Inflammatory macrophage treated with lipopolysaccharide for 1 hour (primary cell): ENCODE data around the gene KIF21B.
A peak's percentile ranks its signal among the peaks of the same experiment; 100 is the strongest.

Experiments used
- DNase-seq, 2 donors: peaks; one replicate each; pipeline ENCODE4 v3.0.0-alpha.2; 2020 to 2022

Gene KIF21B

DNA sequence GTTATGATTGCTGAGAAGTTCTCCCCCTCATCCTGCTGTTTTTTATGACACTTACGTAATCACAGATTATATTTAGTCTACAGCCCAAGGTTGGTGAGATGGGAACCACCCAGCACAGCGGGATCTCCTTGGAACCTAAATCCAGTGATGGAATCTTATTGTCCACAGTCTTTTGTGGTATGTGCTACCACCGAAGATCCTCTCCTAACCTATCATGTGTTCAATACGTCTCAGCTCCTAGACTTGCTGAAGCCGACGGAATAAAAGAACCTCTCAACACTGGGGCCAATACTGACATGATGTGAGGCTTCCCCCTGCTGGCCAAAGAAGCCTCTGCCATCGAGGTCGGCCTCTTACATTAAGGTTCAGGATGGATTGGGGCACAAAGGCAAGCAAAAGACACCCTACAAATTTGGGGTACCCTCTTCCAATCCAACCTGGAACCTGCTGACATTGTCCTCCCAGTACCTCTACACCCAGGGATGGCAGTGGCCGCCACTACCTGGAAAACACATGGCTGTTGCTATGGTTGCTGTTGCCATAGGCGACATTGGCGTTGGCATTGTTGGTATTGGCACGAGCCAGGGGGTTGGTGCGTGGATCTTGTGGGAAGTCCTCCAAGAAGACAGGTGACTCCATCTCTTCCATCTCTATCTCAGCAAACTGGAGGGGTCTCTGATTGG, 19.4 kb upstream of the KIF21B start:
- DNase-seq = peak; percentile 41 to 83

DNA sequence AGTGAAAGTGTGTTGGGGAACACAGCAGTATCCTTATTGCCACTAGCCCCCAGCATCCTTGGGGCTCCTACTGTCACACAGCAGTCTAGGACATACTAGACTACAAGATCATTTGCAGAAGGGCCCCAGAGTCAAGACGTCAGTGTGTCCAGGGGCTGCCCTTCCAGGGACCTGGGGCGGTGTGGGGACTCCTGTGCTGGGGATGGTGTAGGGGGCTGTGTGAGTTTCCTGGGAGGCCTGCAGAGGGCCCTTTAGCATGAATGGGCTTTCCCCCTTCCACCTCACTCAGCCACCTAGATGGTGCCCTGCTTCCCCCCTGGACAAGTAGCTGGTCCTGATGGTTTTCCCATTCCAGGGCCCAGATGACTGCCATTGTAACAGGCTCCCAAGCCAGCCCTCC, 17.5 kb upstream of the KIF21B start:
- no peak for DNase-seq

DNA sequence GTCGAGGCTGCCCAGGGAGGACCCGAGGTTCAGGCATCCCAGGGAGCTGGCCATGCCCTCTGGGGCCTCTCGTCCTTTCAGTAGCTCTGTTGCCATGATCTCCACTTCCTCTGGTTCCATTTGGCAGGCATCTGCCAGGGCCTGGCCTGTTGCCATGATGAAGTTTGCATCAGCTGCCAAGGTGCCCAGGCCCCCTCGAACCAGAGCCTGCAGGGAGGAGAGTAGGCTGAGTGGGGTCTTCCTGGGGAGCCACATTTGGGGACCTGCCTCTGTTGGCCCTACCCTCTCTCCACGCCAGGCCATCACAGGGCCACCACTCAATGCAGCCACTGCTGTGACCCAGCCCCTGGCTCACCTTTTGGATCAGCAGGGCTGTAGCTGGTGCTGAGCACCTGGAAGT, 16.4 kb upstream of the KIF21B start:
- no peak for DNase-seq

DNA sequence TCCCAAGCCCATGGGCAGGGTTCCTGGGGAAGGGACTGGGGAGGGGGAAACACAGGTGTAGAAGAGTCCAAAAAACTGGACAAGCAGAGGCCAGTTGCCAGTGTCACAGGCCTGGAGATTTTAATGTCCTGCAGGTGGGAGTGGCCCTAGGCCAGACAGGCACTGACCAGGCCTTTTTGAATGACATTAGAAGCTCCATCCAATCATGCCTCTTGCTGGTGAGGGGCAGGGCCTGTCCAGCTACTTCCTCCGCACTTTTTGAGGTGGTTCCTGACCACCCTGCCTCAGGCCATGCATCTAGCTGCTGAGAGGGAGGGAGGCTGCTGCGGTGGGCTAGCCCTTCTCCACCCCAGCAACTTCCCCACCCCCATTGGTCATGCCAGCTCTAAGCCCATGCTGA, 15.9 kb upstream of the KIF21B start:
- no peak for DNase-seq

- DNase-seq = no peak
Observed at GRCh38 chr1:201038186-201038876, 14.8 kb upstream of the KIF21B start.

DNA sequence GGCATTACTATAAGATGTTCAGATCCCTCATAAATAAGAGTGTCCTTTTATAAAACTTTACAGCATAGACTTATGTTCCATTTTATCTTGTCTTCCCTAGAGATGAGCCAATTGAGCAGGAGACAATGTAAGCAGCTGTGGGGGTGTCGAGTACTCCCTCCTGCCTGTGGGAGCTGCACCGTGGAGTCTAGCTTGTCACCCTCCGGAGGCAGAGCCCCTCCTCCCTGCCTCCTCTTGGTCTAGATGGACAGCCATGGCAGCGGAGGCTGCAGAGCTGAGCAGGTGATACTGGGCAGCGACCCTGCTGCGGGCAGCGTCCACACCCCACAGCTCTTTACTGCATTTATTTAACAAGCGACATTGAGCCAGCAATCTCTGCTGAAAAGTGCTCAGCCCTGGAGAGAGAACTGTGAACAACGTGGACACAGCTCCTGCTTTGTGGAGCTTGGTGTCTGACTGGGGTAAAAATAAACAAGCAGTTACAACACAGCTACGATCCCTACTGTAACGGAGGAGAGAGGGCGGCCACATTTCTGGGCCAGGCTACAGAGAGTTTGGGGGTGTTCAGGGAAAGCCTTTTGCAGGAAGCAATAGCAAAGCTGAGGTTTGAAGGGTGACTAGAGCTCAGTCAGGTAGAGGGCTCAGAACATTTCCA, 12.8 kb upstream of the KIF21B start:
- DNase-seq = no peak

GRCh38 chr1:201034671-201035070, 11.2 kb upstream of the KIF21B start:
- no peak for DNase-seq

GRCh38 chr1:201032408-201032807, 8.9 kb upstream of the KIF21B start:
- no peak for DNase-seq

- DNase-seq = peak; percentile 42 to 57
Observed at GRCh38 chr1:201028461-201028889, 5.0 kb upstream of the KIF21B start.

DNA sequence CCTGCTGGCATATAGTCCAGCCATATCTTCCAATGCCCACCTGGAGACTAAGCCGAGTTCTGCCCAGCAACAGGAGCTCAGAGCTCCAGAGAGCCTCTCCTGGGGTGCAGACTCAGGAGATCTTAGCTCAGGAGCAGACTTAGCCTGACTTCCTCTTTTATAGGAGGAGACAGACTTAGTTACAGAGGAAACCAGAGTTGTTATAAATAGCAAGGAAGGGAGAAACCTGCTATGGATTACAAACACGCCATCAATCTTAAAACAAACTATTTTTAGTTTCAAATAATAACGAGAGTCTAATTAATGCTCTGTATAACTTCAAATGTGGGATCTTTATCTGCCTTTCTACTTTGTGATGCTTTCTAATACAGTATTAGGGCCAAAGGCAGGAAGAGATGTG, 3.3 kb upstream of the KIF21B start:
- no peak for DNase-seq

- DNase-seq = no peak
Observed at GRCh38 chr1:201026234-201026633, 2.7 kb upstream of the KIF21B start.

- DNase-seq = no peak
Observed at GRCh38 chr1:201025571-201026002, 2.1 kb upstream of the KIF21B start.

GRCh38 chr1:201024625-201024998, 1.1 kb upstream of the KIF21B start:
- no peak for DNase-seq

GRCh38 chr1:201023920-201024624, 558 bp upstream of the KIF21B start:
- no peak for DNase-seq

- DNase-seq = peak; percentile 74 to 76
Observed at GRCh38 chr1:201022820-201023516, 546 bp downstream of the KIF21B start.

DNA sequence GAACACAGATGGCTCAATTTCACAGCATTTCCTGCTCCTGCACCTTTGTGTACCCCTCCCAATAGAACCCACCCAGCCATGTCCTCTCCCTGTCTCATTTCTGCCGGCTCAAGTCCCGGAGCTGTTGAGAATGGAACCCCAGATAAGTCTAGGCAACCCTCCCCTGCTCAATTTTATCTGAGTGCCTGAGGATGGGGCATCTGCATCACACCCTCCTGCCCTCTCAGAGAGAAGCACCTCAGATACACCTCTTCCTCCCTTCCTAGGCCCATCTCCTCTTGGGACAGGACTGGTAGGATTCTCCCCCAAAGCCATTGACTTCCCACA, 1.1 kb downstream of the KIF21B start:
- no peak for DNase-seq

GRCh38 chr1:201021630-201022492, 1.7 kb downstream of the KIF21B start:
- no peak for DNase-seq

- no peak for DNase-seq
Observed at GRCh38 chr1:201020721-201021629, 2.5 kb downstream of the KIF21B start.

DNA sequence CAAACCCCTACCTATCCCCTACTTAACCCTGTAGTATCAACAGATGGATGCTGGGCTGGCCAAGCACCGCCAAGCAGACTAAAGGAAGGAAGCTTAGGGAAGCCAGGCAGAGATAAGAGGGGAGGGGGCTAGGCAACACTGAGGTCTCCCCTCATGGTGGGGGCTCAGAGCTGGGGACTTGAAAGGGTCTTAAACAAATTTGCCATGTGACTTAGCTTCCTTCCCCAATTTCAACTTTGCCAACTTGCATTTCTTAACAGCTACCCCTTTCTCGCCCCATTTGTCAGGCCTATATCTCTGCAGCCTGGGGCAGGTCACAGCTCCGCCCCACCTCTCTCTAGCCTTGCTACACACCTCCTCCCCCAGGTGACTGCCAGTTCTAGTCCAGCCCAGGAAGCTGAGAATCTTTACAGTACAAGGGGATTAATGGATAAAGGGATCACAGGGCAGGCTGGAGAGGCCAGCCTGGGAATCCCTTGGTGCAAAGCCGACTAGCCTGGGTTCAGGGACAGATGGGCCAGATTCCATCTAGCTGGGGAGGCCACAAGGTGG, 3.4 kb downstream of the KIF21B start:
- no peak for DNase-seq

DNA sequence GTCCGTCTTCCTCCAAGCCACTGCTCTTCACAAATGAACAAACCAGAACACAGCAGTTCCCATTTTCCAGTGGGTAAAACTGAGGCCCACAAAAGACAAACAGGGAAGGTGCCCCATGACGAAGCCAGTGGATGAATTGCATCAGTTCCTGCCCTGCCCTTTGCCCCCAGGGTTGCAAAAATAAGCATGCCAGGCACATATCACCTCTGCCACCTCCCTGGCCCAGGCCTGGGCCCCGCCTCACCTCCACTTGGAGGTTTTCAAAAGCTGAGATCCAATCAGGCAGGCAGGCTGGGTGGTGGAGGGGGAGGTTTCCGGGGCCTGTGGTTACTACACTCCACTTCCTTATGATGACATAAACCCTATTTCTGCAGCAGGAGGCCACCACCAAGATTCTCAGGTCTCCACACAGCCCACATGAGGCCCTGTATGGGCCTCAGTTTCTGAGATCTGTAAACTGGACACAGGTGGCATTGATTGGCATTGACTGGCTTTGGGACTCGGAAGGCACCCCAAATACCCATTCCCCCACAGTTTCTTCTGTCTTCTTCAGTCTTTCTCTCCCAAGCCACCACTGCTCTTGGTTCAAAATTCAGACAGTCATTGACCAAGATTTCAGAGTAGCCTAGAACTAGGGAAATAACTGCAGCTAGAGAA, 4.1 kb downstream of the KIF21B start:
- DNase-seq = peak; percentile 69 to 77
